ENCODE measurements around the gene RLN3.

The RLN3 gene

GRCh38 chr19:14027856-14028450 is at the start of gene RLN3:
RLN3 (plus strand) TSS chr19:14028148; CDS start chr19:14028205, 57 bp downstream.
- FAIRE-seq: no peak

- FAIRE-seq: no peak
These were observed 49.4 kb upstream of the RLN3 start for GRCh38 chr19:13978351-13979243.

GRCh38 chr19:13979244-13979615 is 48.7 kb upstream of the RLN3 start:
- FAIRE-seq: no peak

- FAIRE-seq: no peak
These were observed 48.3 kb upstream of the RLN3 start for GRCh38 chr19:13979686-13980085.

GRCh38 chr19:13980340-13980739 is 47.6 kb upstream of the RLN3 start:
- no peak for FAIRE-seq

GRCh38 chr19:13981021-13981420 is 46.9 kb upstream of the RLN3 start:
- no peak for FAIRE-seq

- FAIRE-seq: no peak
These were observed 46.5 kb upstream of the RLN3 start for GRCh38 chr19:13981467-13981866.

- FAIRE-seq: no peak
These were observed 45.9 kb upstream of the RLN3 start for GRCh38 chr19:13981988-13982501.

- FAIRE-seq: no peak
These were observed 45.2 kb upstream of the RLN3 start for GRCh38 chr19:13982773-13983172.

GRCh38 chr19:13983213-13983889 is 44.6 kb upstream of the RLN3 start:
- FAIRE-seq: no peak

- FAIRE-seq: no peak
These were observed 43.8 kb upstream of the RLN3 start for GRCh38 chr19:13984186-13984585.

- no peak for FAIRE-seq
These were observed 42.8 kb upstream of the RLN3 start for GRCh38 chr19:13984875-13985741.

- FAIRE-seq: no peak
These were observed 42.1 kb upstream of the RLN3 start for GRCh38 chr19:13985771-13986347.

- FAIRE-seq: no peak
These were observed 41.5 kb upstream of the RLN3 start for GRCh38 chr19:13986348-13986904.

- FAIRE-seq: no peak
These were observed 40.7 kb upstream of the RLN3 start for GRCh38 chr19:13987101-13987890.

GRCh38 chr19:13989487-13989886 is 38.5 kb upstream of the RLN3 start:
- no peak for FAIRE-seq

- FAIRE-seq: no peak
These were observed 37.9 kb upstream of the RLN3 start for GRCh38 chr19:13990085-13990484.

- FAIRE-seq: no peak
These were observed 35.9 kb upstream of the RLN3 start for GRCh38 chr19:13992025-13992424.

GRCh38 chr19:13993590-13994300 is 34.2 kb upstream of the RLN3 start:
- FAIRE-seq: no peak

GRCh38 chr19:13995017-13995728 is 32.8 kb upstream of the RLN3 start:
- no peak for FAIRE-seq
